Fibroblast of the aortic adventitia (primary cell): ENCODE data around the gene PTN. TPM values are rescaled to one million over a fixed set of nuclear protein-coding genes. Genes with fewer than 3 reads are reported as not detected.

ENCODE experiments used
- DNase-seq: peaks from one replicate; pipeline ENCODE4 v3.0.0-alpha.2; 2010; ENCODE audit warnings: low read depth
- H3K4me3 ChIP-seq: 2 replicates; pipeline ENCODE4 v1.5.1; 2011; ENCODE audit warnings: low read depth, mild to moderate bottlenecking, control low read depth, low read length, moderate library complexity
- total RNA-seq: library from RNA; depleted of rRNA; stranded (reverse); fragments of >200 nt; gene quantifications from 2 replicates; pipeline ENCODE4 v1.2.3, GENCODE V29; 2012; ENCODE audit warnings: low replicate concordance
- TF ChIP-seq, protein P1 (sequence below): IDR thresholded peaks from 2 replicates; pipeline ENCODE4 v1.5.1; 2011; ENCODE audit warnings: mild to moderate bottlenecking, low read length, control low read depth, inconsistent platforms; ENCODE audit not compliant: insufficient read depth

Gene PTN
- total RNA-seq, 1 donor = 28.7 TPM

DNA sequence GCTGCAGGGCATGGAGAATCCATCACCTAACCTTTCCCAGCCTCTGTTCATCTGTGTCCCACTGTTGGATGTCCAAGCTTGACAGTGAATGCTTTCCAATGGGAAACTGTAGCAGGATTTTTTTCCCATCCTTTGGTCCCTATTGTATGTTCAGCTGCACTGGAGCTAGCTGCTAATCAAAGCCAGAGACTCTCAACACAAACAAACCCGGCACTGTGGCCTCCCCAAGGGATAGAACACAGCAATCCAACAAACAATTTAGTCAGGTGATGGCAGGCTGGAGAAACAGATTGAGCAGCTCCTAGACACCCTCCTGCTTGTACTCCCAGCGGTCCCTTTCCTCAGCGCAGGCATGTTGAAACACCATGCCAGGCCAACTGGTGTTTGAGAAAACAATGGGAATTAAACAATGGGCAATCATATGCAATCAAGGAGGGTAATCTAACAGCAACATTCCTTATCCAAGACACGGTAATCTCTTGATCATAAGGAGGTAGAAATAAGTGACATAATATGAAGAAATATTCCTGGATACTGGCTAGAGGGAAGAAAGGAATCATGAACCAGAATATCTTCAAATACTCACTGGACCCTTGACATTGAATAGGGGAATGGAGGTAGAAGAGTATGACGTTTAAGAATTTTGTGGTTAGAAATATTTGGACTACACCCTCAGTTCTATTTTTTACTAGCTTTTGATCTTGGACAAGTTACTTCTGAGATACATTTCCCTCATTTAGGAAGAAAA is 15.0 kb downstream of the PTN start:
- H3K4me3 ChIP-seq = no peak overlapping the region
- peak; percentile 79 for DNase-seq
- TF ChIP-seq, protein P1, sequence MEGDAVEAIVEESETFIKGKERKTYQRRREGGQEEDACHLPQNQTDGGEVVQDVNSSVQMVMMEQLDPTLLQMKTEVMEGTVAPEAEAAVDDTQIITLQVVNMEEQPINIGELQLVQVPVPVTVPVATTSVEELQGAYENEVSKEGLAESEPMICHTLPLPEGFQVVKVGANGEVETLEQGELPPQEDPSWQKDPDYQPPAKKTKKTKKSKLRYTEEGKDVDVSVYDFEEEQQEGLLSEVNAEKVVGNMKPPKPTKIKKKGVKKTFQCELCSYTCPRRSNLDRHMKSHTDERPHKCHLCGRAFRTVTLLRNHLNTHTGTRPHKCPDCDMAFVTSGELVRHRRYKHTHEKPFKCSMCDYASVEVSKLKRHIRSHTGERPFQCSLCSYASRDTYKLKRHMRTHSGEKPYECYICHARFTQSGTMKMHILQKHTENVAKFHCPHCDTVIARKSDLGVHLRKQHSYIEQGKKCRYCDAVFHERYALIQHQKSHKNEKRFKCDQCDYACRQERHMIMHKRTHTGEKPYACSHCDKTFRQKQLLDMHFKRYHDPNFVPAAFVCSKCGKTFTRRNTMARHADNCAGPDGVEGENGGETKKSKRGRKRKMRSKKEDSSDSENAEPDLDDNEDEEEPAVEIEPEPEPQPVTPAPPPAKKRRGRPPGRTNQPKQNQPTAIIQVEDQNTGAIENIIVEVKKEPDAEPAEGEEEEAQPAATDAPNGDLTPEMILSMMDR = no peak

DNA sequence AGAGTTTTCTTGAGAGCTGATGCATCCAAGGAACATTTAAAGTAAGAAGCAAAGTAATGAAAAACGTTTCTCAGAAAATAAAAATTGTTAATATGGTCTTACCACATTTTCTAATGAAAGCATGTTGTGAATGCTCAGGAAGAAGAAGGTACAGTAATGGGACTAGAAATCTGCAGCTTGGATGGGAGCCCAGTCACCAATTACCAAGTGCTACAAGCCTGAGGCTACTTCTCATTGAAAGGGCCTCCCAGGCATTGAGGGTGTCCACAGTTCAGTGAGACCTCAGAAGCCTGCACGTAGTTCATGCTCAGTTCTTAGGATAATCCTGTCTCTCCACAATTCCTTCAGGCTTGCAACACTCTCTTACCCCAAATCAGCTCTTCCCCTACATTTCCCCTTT is 17.6 kb downstream of the PTN start:
- H3K4me3 ChIP-seq = no peak overlapping the region
- DNase-seq = no peak
- TF ChIP-seq, protein P1 = no peak

DNA sequence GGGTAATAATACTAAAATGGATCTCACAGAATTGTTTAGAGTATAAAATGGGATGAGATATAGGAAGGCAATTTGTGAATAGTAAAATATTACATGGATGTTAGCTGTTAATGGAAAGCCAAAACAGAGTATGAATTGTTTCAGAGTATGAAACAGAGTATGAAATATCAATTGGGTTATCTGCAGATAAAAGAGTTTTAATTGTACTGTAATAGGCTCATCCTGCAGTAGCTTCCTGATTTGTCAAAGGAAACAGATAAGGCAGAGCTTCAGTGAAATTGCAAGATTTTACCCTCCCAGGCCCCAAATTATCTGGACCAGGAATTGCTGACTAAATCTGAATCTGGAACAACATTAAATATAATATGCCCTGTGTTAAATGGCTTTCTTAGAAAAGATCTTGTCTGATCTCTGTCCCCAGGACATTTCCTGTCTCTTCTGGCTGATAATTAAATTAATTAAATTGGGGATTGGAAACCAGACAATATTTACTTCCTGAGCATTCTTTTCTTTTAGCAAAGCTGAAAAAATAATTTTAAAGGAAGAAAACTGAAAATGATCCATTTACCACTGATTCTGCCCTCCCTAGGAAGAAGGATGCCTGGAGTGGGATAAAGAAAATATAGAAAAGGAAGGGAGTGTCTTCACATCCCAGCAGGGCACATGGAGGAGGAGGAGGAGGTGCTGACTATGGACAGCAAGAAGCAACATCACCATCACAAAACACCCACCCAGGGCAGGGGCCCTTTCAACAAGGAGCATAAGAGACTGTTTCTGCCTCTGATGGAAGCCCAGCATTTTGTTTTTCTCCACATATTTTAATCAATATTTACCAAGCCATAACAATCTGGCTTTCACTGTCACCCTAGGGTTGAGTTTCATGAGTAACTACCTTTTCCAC is 18.5 kb downstream of the PTN start:
- H3K4me3 ChIP-seq = no peak overlapping the region
- DNase-seq = no peak
- TF ChIP-seq, protein P1 = no peak

DNA sequence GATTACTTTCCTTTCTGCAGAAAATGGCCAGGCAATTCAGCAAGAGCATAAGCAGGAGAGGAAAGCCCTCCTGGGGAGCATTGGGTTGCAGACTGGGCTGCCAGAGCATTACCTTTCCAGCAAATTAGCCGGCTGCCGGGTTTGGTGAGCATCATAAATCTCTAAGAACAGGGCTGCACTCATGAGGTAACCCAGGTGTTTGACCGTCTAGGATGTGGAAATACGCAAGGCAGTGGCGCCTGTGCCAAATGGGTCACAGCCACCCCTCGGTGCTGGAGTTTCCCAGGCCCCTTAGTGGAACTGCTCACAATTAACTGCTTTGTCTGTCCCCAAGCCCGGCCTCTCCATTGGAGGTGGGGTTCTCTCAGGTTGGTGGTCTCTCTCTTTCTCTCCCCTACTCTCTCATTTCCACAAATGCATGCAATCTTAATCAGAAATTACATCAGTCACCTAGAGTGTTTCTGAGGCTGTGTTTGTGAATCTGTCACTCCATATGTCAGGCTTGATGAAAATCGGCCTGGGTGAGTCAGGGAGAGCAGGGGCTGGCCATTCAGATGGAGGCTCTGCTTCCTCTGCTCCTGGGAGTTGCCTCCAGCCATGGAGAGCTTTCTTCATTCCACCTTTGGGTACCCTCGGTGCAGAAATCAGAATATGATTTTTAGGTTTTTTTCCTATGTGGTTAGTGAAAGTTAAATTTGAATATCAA is 26.7 kb downstream of the PTN start:
- DNase-seq = no peak
- no peak overlapping the region for H3K4me3 ChIP-seq
- TF ChIP-seq, protein P1 = no peak

DNA sequence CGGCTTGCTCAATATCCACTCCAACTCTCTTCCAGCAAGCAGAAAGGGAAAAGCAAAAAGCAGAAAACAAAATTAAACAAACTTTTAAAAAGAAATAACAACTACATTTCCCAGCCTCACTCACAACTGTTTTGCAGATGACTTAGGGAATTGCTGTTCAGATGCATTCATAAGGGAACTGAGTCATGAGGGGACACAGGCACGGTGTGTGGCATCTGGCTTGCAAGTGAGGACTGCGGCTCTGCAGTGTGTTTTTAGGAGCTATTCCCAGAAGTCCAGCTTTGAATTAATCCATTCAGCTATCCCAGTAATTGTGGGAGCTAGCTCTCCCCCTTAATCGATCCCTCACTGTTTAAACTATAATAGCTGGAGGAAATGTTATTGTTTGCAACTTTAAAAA is 30.3 kb downstream of the PTN start:
- no peak overlapping the region for H3K4me3 ChIP-seq
- TF ChIP-seq, protein P1 = no peak
- DNase-seq = no peak

DNA sequence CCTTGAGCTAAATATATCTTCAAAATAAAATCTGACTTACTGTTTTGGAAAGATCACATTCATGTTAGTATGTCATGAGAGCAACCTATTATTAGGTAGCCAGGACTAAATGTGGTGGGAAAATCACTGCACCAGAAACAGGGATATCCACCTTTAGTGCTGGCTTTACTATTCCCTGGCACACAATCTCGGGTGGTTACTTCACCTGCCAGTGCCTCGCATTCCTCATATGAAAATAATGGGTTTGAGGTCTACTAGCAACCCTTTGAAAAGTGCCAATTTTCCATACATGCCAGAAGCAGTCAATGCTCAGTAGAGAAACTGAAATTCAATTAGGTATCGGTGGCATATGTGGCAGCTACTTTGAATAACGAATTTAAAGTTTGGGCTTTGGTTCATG is 36.8 kb downstream of the PTN start:
- no peak for DNase-seq
- H3K4me3 ChIP-seq = no peak overlapping the region
- TF ChIP-seq, protein P1 = no peak
